NCI-H1694 treated with DMSO at 0.1 percent for 48 hours (cell line): ENCODE measurements around the gene LZTS2.

Experiments used
- DNase-seq: peaks from one replicate; lab custom pipeline; 2025; lab: John Stamatoyannopoulos, UW

Gene LZTS2

GRCh38 chr10:101054351-101054750 is 54.7 kb downstream of the LZTS2 start:
- DNase-seq = no peak

GRCh38 chr10:101054876-101055275 is 55.3 kb downstream of the LZTS2 start:
- DNase-seq = no peak

- DNase-seq = no peak
Measured at GRCh38 chr10:101055411-101055810, 55.8 kb downstream of the LZTS2 start.

DNA sequence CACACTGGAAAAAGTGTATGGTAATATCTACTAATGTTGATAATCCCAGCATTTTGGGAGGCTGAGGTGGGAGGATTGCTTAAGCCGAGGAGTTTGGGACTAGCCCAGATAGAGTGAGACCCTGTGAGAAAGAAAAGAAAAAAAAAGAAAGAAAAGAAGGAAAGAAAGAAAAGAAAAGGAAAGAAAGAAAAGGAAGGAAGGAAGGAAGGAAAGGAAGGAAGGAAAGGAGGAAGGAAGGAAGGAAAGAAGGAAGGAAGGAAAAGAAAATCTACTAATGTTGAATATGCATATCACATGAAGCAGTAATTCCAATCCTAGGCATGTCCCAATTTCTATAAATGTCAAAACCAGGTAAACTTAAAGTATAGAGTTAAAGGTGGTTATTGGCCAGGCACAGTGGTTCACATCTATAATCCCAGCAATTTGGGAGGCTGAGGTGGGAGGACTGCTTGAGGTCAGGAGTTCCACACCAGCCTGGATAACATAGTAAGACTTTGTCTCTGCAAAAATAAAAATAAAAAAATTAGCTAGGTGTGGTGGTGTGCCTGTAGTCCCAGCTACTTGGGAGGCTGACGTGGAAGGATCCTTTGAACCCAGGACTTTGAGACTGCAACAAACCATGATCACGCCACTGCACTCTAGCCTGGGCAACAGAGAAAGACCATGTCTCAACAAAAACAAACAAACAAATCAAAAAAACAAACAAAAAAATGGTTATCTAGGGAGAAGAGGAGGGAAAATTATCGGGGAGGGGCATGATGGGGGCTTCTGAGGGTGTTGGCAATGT is 57.0 kb downstream of the LZTS2 start:
- DNase-seq = no peak
